Measurements from ENCODE around the gene RAC2.

Gene RAC2

GRCh38 chr22:37244114-37244921 lies at the start of gene RAC2:
Gene RAC2 (minus strand): TSS chr22:37244269. CDS start chr22:37244148, 121 bp downstream.
- intact Hi-C loops (cut with DNase I) = no loop called here
- peak in 37 of 42 donors; percentile 10 to 63 (median 43) for DNase-seq

GRCh38 chr22:37293172-37293571 lies 49.1 kb upstream of the RAC2 start:
- no peak for DNase-seq
- intact Hi-C loops (cut with DNase I) = no loop called here

GRCh38 chr22:37292641-37293040 lies 48.6 kb upstream of the RAC2 start:
- intact Hi-C loops (cut with DNase I) = no loop called here
- no peak for DNase-seq

GRCh38 chr22:37291559-37292298 lies 47.7 kb upstream of the RAC2 start:
- no peak for DNase-seq
- intact Hi-C loops (cut with DNase I) = no loop called here

GRCh38 chr22:37290737-37291136 lies 46.7 kb upstream of the RAC2 start:
- DNase-seq = no peak
- intact Hi-C loops (cut with DNase I) = no loop called here

GRCh38 chr22:37289156-37289735 lies 45.2 kb upstream of the RAC2 start:
- no peak for DNase-seq
- intact Hi-C loops (cut with DNase I) = no loop called here

GRCh38 chr22:37288521-37288920 lies 44.5 kb upstream of the RAC2 start:
- DNase-seq = no peak
- intact Hi-C loops (cut with DNase I) = no loop called here

GRCh38 chr22:37287550-37287951 lies 43.5 kb upstream of the RAC2 start:
- intact Hi-C loops (cut with DNase I) = no loop called here
- DNase-seq = no peak

GRCh38 chr22:37285937-37286336 lies 41.9 kb upstream of the RAC2 start:
- intact Hi-C loops (cut with DNase I) = no loop called here
- no peak for DNase-seq

- intact Hi-C loops (cut with DNase I) = no loop called here
- peak in 41 of 42 donors; percentile 4 to 76 (median 53) for DNase-seq
These were observed 40.8 kb upstream of the RAC2 start for GRCh38 chr22:37284805-37285355.

GRCh38 chr22:37284126-37284804 lies 40.2 kb upstream of the RAC2 start:
- intact Hi-C loops (cut with DNase I) = no loop called here
- DNase-seq = no peak

- intact Hi-C loops (cut with DNase I) = no loop called here
- DNase-seq = peak in 11 of 42 donors; percentile 12 to 45 (median 31)
These were observed 39.4 kb upstream of the RAC2 start for GRCh38 chr22:37283393-37283937.

GRCh38 chr22:37282385-37282677 lies 38.3 kb upstream of the RAC2 start, which contains the start of gene CYTH4:
Gene CYTH4 (plus strand): TSS chr22:37282508. CDS start chr22:37282570, 62 bp downstream.
- intact Hi-C loops (cut with DNase I) = no loop called here
- peak in 29 of 42 donors; percentile 8 to 74 (median 34) for DNase-seq

GRCh38 chr22:37281646-37282384 lies 37.7 kb upstream of the RAC2 start:
- intact Hi-C loops (cut with DNase I) = no loop called here
- no peak for DNase-seq

GRCh38 chr22:37281195-37281594 lies 37.1 kb upstream of the RAC2 start:
- DNase-seq = no peak
- intact Hi-C loops (cut with DNase I) = no loop called here

GRCh38 chr22:37280718-37281117 lies 36.6 kb upstream of the RAC2 start:
- intact Hi-C loops (cut with DNase I) = no loop called here
- no peak for DNase-seq

GRCh38 chr22:37279331-37280181 lies 35.5 kb upstream of the RAC2 start:
- no peak for DNase-seq

More at GRCh38 chr22:37279331-37280181, 35.5 kb upstream of the RAC2 start:
- intact Hi-C loops (cut with DNase I) = no loop called here

All from head of caudate nucleus (tissue), 42 donors.